K562 (cell line): Measurements from ENCODE around the gene GARIN5B. TPM values are rescaled to one million over a fixed set of nuclear protein-coding genes. Genes with fewer than 3 reads are reported as not detected.

Experiments
- ARID1B ChIP-seq: fragments of 450-650 bp; IDR thresholded peaks from 2 replicates; pipeline ENCODE4 v1.6.1; 2016; ENCODE audit warnings: antibody characterized with exemption, mild to moderate bottlenecking, inconsistent platforms
- DIDO1 ChIP-seq: fragments of 450-650 bp; IDR thresholded peaks from 2 replicates; pipeline ENCODE4 v1.6.1; 2016; ENCODE audit warnings: low read depth, missing biosample characterization, missing genetic modification characterization
- POLR2G ChIP-seq: fragments of 200-400 bp; formaldehyde crosslinking; IDR thresholded peaks from 2 replicates; pipeline ENCODE4 v1.6.1; 2017; ENCODE audit warnings: low read depth, mild to moderate bottlenecking, antibody characterized with exemption, low read length, moderate library complexity
- PYGO2 ChIP-seq: fragments of 450-650 bp; IDR thresholded peaks from 2 replicates; pipeline ENCODE4 v1.6.1; 2016; ENCODE audit warnings: mild to moderate bottlenecking, missing genetic modification characterization, moderate library complexity, missing compliant biosample characterization
- SMARCA4 ChIP-seq: fragments of 450-650 bp; IDR thresholded peaks from 2 replicates; pipeline ENCODE4 v1.6.1; 2016
- TEAD1 ChIP-seq, 2 experiments: fragments of 450-650 bp in 1 of 2; sonication (generic) in 1 of 2; formaldehyde crosslinking; IDR thresholded peaks; 2 replicates each; pipeline versions ENCODE4 v1.4.0 to v1.8.0; 2020 to 2022; ENCODE audit warnings: mild to moderate bottlenecking in 2 of 2, missing genetic modification reagents in 1 of 2
- UBTF ChIP-seq, 2 experiments: IDR thresholded peaks; 2 replicates each; pipeline ENCODE4 v1.6.1; 2012; ENCODE audit warnings: improper control_type of control experiment in 2 of 2, low read depth in 2 of 2, low read length in 2 of 2, borderline replicate concordance in 1 of 2
- ZBTB11 ChIP-seq, 3 experiments: fragments of 200-800 bp in 1 of 3; fragments of 250-450 bp in 1 of 3; fragments of 450-650 bp in 1 of 3; sonication (Bioruptor Pico) in 1 of 3; sonication (Bioruptor generic) in 1 of 3; formaldehyde crosslinking in 1 of 3; IDR thresholded peaks; 2 replicates each; pipeline versions ENCODE4 v1.6.1 to v1.8.0; 2016 to 2022; ENCODE audit warnings: mild to moderate bottlenecking in 2 of 3, missing genetic modification characterization in 2 of 3, missing compliant biosample characterization in 1 of 3, moderate library complexity in 1 of 3
- ZNF165 ChIP-seq: fragments of 250-450 bp; sonication (Bioruptor Pico); IDR thresholded peaks from 2 replicates; pipeline ENCODE4 v1.4.0; 2020; ENCODE audit warnings: borderline replicate concordance
- ZNF274 ChIP-seq: IDR thresholded peaks from 2 replicates; pipeline ENCODE4 v1.6.1; 2011; ENCODE audit warnings: low read depth, mild to moderate bottlenecking, low read length, moderate library complexity, borderline replicate concordance
- polyA plus RNA-seq, 8 experiments: library from polyadenylated mRNA; depleted of rRNA in 4 of 8; stranded (reverse) in 5 of 8; unstranded in 3 of 8; fragments of >200 nt; fragmentation: Nextera tagmentation in 2 of 8; fragmentation: Illumina TruSeq in 1 of 8; extraction: Ambion mirVana in 2 of 8; extraction: Trizol in 1 of 8; gene quantifications; 2 replicates each; pipeline versions ENCODE4 v1.2.1 to v1.2.3, GENCODE V29; 2011 to 2014; ENCODE audit warnings: inconsistent platforms in 1 of 8, missing spikeins in 1 of 8
- total RNA-seq, 7 experiments: library from RNA; depleted of rRNA in 6 of 7; stranded (reverse); fragments of >200 nt in 6 of 7; fragmentation: Illumina TruSeq in 2 of 7; extraction: Trizol in 2 of 7; gene quantifications; 2 replicates each; pipeline versions ENCODE4 v1.2.1 to v1.2.3, GENCODE V29; 2011 to 2021; ENCODE audit warnings: low replicate concordance in 1 of 7

The GARIN5B gene
- total and polyA plus RNA-seq, 9 of the 15 experiments (the other 6 are each of a cell fraction or from before 2014, with no cell fraction given) = not detected

- TF ChIP-seq ZNF274 (no peak), DIDO1 (tag) (no peak), ZBTB11 (CRISPR knock-in tag; IDR thresholded peaks at IDR 0.05) (no peak), ZNF165 (CRISPR knock-in tag) (no peak), ARID1B (0 out of 2 replicates have a peak, but pooled peaks have one; percentile 10), POLR2G (peak; percentile 54), UBTF (IDR thresholded peaks at IDR 0.05; ENCODE audit: borderline replicate concordance in 1 of 2, low read depth in 2 of 2, low read length in 2 of 2) (0 out of 4 replicates have a peak, but pooled peaks of 1 of the 2 experiments have one; percentile 58), TEAD1 (CRISPR knock-in tag; IDR thresholded peaks at IDR 0.05) (no peak), PYGO2 (no peak), SMARCA4 (0 out of 2 replicates have a peak, but pooled peaks have one; percentile 25)
These were observed 22.3 kb downstream of the GARIN5B start (continued) for GRCh38 chr19:55340784-55341147.
